Measurements from ENCODE around the gene SCGB3A1.
A peak's percentile ranks its signal among the peaks of the same experiment; 100 is the strongest.

Gene SCGB3A1

GRCh38 chr5:180586204-180586603 is 5.1 kb downstream of the SCGB3A1 start:
- DNase-seq, result no peak

DNA sequence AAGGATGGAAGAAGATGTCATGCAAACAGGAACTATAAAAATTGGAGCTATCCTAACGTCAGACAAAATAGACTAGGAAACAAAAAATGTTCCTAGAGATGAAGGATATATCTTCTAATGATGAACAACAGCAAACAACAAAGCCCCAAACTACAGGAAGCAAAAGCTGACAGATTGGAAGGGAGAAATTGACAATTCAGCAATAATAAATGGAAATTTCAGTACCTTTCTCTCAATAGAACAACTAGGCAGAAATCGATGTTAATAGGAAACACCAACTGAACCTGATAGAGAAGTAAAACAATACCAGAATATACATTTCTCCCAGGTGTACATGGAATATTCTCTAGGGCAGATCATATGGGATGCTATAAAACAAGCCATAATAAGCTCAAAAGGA is 7.6 kb downstream of the SCGB3A1 start:
- no peak for DNase-seq

- no peak for DNase-seq
Measured at GRCh38 chr5:180580681-180581080, 10.6 kb downstream of the SCGB3A1 start.

DNA sequence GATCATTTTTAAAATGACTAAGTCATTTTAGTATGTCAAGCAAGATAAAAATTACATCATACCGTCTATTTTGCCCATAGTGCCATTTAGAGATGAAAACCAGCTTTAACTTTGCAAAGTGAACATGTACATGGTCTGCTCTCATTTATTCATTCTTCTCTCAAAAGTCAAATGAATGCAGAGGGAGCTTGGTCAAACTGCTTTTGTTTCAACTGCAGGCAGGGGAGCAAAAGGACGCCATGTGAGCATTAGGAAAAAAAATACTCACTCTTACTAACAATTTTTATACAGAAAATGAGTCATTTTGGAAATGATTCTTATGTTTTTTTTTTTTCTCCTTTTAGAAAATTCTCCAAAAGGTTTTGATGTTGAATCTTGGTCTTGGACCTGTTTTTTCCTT is 15.7 kb downstream of the SCGB3A1 start:
- no peak for DNase-seq

GRCh38 chr5:180568914-180569313 is 22.4 kb downstream of the SCGB3A1 start:
- no peak for DNase-seq

DNA sequence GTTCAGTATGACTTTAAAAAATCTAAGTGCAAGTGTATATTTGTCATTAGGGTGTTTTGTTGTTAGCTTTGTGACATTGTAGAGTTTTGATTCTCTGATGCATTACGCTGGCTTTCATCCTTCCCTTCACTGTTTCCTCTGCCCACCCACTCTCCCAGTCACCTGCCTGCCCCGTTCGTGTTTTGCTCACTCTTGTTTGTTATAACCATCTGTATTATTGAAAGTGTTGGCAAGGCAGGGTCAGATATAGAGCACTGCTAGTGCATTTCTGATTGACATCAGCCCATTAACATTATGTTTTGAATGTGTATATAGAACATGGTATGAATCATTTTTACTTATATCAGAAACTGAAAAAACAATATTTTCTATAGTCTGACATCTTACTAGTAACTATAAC is 27.3 kb downstream of the SCGB3A1 start:
- DNase-seq, result no peak

DNA sequence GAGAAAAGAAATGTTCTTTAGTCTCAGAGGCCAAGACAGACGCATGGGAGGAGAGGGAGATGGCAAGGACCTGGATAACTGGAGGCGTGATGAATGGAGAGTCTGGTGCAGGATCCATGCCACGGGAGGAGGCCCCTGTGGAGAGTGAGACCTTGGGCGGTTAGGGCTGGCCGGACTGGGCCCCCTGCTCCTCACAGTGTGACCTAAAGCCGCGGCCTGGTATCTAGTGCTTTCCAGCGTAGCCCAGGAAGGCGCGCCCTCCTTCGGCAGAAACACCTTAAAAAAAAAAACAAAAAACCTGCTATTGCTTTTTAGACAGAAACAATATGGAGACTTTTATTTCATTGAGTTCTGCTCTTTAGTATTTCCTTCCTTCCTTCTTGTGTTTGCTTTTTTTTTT is 33.1 kb downstream of the SCGB3A1 start:
- no peak for DNase-seq

- peak; percentile 22 for DNase-seq
Measured at GRCh38 chr5:180557217-180557809, 34.0 kb downstream of the SCGB3A1 start.

DNA sequence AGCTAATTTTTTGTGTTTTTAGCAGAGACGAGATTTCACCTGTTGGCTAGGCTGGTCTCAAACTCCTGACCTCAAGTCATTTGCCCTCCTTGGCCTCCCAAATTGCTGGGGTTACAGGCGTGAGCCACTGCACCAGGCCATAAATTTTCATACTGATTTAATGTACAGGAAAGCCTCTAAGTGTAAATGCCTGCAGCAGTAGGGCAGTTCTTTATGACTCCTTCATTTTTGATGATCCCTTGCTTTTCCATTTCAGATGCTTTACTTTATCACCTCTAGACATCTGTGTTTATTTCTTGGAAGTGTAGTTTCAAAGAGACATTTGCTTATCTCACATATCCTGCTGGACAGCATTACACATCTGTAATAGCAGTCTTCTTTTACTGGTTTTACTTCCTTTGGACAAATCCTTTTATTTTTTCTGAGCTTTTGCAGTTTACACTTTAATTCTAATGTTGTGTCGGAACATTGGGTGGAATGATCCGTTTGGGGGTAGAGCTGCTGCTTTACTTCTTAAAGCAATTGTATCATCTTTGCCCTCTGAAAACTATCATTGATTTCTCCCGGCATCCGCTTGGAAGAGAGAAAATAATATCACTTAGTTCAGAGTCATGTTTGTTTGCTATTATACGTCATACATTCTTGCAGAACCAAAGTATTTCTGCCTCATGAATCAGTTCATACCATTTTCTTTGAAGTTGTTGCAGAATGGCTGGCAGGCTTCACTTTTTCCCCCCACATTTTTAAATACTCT is 36.0 kb downstream of the SCGB3A1 start:
- DNase-seq, result peak; percentile 41

DNA sequence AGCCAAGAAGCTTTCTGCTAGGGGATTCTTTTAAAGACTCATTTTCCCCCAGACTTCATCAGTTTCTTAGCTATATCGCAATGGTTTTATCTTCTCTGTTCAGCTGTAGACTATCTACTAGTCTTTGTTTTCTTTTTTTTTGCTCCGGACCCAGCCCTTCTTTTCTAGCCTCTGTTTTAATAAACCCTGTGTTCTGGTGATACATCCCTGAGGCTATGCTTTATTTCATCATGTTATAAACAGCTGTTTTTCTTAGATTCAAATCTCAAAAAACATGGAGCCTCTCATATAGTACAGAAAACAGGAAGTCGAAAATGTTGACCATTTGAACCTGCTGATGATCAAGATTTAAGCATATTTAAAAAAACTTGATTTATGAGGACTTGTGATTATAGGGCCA is 37.8 kb downstream of the SCGB3A1 start:
- DNase-seq, result no peak

DNA sequence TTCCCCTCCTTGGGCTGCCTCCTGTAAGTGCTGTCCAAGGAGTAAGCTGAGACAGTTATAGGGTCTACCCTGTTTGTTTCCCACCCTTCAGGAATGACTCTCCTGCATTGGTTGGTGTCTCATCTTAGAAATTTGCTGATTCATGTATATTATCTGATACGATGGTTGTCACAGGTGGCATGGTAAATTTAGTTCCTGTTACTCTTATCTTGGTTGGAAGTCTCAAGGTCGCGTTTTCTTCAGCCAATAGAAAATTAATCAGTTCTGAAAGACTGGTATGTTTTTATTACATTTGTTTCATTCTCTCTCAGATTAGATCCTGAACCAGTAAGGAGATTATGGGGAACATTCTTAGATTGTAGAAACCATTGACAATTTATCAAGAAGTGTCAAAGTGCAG is 42.7 kb downstream of the SCGB3A1 start:
- DNase-seq, result no peak

- DNase-seq, result no peak
Measured at GRCh38 chr5:180545248-180545647, 46.1 kb downstream of the SCGB3A1 start.

DNA sequence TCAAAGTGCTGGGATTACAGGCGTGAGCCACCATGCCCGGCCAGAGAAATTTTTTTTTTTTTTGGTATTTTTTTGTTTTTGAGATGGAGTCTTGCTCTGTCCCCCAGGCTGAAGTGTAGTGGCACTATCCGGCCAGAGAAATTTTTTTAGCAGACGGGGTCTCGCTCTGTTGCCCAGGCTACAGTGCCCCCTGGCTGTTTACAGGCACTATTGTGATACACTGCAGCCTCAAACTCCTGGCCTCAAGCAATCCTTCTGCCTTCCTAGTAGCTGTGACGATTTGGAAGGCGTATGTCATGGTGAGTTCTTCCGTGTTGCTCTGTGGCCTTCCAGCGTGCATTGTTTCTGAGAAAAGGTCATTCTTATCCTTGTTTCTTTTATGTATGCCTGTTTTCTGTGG is 49.6 kb downstream of the SCGB3A1 start:
- no peak for DNase-seq

Measured in fibroblast of skin of abdomen (primary cell).